Measurements from ENCODE around the gene MTHFSD. TPM values are rescaled to one million over a fixed set of nuclear protein-coding genes. Genes with fewer than 3 reads are reported as not detected.
A peak's percentile ranks its signal among the peaks of the same experiment; 100 is the strongest.

The MTHFSD gene
- total RNA-seq, 5 donors from 2014 or later (not counting 1 experiment from before 2014, with no cell fraction given): 18.0 to 39.6 (median 34.9) TPM

DNA sequence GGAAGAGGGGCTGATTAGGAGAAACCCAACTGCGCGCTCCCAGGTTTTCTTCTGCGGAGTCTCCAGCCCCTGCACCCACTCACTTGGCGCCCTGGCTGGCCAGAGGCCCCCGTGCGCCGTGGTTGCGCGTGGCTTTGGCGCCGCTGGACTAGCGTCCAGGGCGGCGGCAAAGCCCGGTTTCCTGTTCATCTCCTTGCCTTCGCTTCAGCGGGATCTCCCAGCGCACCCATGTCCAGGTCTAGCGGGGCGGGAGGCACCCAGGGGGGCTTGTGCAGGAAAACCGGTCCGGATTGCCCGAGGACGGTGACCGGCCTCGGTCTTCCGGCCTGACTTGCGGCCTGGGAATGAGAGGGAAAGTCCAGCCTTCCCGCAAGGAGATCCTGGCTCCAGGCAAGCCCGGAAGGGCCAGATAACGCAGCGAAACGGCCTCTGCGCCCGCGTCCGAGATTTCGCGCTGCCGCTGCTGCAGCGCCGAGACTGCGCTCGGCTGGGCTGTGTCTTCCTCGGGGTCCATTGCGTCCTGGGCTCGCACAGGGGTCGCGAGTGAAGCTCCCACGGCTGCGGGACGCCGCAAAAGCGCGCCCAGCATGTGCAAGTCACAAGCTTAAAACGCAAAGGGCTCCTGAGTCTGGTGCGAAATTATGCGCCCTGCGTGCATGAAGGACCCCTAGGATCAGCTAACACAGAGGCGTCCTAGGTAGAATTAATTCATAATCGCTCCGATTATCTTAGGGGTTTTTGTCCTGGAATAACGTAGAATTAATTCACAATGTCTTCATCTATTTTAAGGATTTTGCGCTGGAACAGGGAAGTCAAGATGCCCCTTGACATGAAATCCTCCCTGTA, 39.0 kb downstream of the MTHFSD start:
- ChIA-PET POLR2A (no interaction called here), CTCF (no interaction called here)
- Histone ChIP-seq H3K9me3 (no peaks in the 10 kb centered on the region), H3K36me3 (ENCODE audit: control insufficient read depth in 2 of 2, extremely low read depth in 1 of 2, insufficient read depth in 1 of 2, low read length in 1 of 2) (no peaks in the 10 kb centered on the region), H3K4me1 (ENCODE audit: control insufficient read depth in 1 of 2, extremely low read depth in 1 of 2, insufficient read depth in 2 of 2, low read length in 2 of 2) (peaks cover 0 to 13% of the 10 kb centered on the region in 2 experiments), H3K27me3 (replicated peaks in 1 of 2; ENCODE audit: control insufficient read depth in 2 of 2, extremely low read depth in 1 of 2, insufficient read depth in 2 of 2, low read length in 1 of 2) (peaks cover 17 to 89% of the 10 kb centered on the region in 2 experiments), H3K27ac (ENCODE audit: low read length) (no peak overlapping the region), H3K4me3 (ENCODE audit: control insufficient read depth in 1 of 2, extremely low read depth in 1 of 2, low read length in 1 of 2) (no peak overlapping the region)
- Mint-ChIP-seq H3K4me3 (no peak overlapping the region), H3K36me3 (no peaks in the 10 kb centered on the region), H3K27me3 (peaks cover 52 to 81% of the 10 kb centered on the region in 2 donors), H3K9me3 (no peaks in the 10 kb centered on the region), H3K27ac (no peak overlapping the region), H3K4me1 (peaks cover 17 to 25% (median 20%) of the 10 kb centered on the region in 3 donors)
- WGBS (ENCODE audit: insufficient coverage): 7% methylated on average over 55 of the region's 64 CpGs
- no peak for DNase-seq
- ATAC-seq (replicated peaks in 1 of 4): no peak

DNA sequence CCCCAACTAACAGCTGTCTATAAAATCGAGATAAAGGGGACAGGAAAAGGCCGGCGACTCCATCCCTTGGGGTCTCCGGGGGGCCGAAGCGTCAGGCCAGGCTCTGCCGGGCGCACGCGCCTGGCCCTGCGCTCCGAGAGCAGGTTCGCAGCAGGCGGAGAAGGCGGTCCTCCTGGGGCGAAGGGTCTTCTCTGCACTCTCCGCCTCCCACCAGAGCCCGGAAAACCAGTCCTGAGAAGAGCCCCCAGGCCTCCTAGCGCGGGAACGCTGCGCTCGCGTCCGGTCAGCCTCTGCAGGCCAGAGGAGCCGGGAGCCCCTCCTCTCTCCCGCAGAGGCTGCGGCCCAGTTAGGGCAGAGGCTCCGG, 39.6 kb downstream of the MTHFSD start:
- 9% methylated on average over 22 of the region's 29 CpGs for WGBS (ENCODE audit: insufficient coverage)
- H3K4me3 Mint-ChIP-seq: no peak overlapping the region
- ChIA-PET CTCF (interaction anchor here in 1 of 2 donors (0.6 kb wide), 1 partner anchor 103 kb away, joined by 3 read pairs; no protein-coding TSS in a partner anchor), POLR2A (no interaction called here)
- Histone ChIP-seq H3K36me3 (ENCODE audit: control insufficient read depth in 2 of 2, extremely low read depth in 1 of 2, insufficient read depth in 1 of 2, low read length in 1 of 2) (no peaks in the 10 kb centered on the region), H3K4me1 (ENCODE audit: control insufficient read depth in 1 of 2, extremely low read depth in 1 of 2, insufficient read depth in 2 of 2, low read length in 2 of 2) (peaks cover 0 to 17% of the 10 kb centered on the region in 2 experiments), H3K27ac (ENCODE audit: low read length) (no peak overlapping the region), H3K9me3 (no peaks in the 10 kb centered on the region), H3K27me3 (replicated peaks in 1 of 2; ENCODE audit: control insufficient read depth in 2 of 2, extremely low read depth in 1 of 2, insufficient read depth in 2 of 2, low read length in 1 of 2) (peaks cover 15 to 88% of the 10 kb centered on the region in 2 experiments), H3K4me3 (ENCODE audit: control insufficient read depth in 1 of 2, extremely low read depth in 1 of 2, low read length in 1 of 2) (no peak overlapping the region)
- no peaks in the 10 kb centered on the region for H3K9me3 Mint-ChIP-seq
- no peak for DNase-seq
- H3K4me1 Mint-ChIP-seq: peaks cover 19 to 28% (median 20%) of the 10 kb centered on the region in 3 donors
- ATAC-seq (replicated peaks in 1 of 4): no peak
- H3K36me3 Mint-ChIP-seq: no peaks in the 10 kb centered on the region
- H3K27ac Mint-ChIP-seq: no peak overlapping the region
- H3K27me3 Mint-ChIP-seq: peaks cover 52 to 83% of the 10 kb centered on the region in 2 donors

DNA sequence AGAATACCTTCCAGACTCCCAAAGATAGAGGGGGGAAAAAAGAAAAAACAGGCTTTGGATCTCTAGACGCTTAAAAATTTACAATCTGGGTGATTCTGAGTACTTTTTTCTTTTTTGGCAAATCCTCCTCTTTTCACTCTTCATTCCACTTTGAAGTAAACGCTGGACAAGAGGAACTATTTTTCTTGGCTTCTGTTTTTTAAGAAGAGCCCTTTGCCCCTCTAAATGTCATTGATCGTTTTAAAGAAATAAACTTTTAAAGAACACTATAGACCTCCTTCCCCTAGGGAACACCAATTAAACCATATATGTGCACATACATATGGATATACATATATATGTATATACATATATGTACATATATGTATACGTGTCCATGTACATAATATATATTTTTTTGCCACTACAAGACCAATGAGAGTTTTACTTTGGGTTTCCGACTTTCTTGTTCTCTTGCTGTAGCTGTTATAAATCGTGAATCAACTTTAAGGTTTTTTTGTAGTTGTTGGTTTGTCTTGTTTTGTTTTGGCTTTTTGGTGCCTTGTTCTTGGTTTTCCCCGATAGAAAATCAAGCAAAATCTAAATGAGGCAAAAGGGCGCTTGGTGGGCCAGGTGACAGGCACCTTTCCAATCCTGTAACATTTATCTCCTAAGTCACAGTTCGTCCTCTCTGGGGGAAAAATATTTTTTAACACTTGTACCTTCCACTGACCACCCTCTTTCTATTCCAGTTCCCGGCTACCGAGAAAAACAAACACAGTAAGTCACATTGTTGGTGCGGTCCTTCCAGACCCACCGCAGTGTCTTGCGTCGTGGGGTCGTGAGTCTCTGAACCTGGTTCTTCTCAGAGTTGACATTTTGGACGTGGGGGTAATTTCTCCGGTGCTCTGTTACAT, 40.3 kb downstream of the MTHFSD start:
- DNase-seq: no peak
- Histone ChIP-seq H3K4me1 (ENCODE audit: control insufficient read depth in 1 of 2, extremely low read depth in 1 of 2, insufficient read depth in 2 of 2, low read length in 2 of 2) (peaks cover 0 to 14% of the 10 kb centered on the region in 2 experiments), H3K36me3 (ENCODE audit: control insufficient read depth in 2 of 2, extremely low read depth in 1 of 2, insufficient read depth in 1 of 2, low read length in 1 of 2) (no peaks in the 10 kb centered on the region), H3K9me3 (no peaks in the 10 kb centered on the region), H3K27ac (ENCODE audit: low read length) (no peak overlapping the region), H3K27me3 (replicated peaks in 1 of 2; ENCODE audit: control insufficient read depth in 2 of 2, extremely low read depth in 1 of 2, insufficient read depth in 2 of 2, low read length in 1 of 2) (peaks cover 15 to 87% of the 10 kb centered on the region in 2 experiments), H3K4me3 (ENCODE audit: control insufficient read depth in 1 of 2, extremely low read depth in 1 of 2, low read length in 1 of 2) (no peak overlapping the region)
- ChIA-PET POLR2A (no interaction called here), CTCF (interaction anchor here in 1 of 2 donors (0.6 kb wide), 1 partner anchor 104 kb away, joined by 3 read pairs; no protein-coding TSS in a partner anchor)
- Mint-ChIP-seq H3K27me3 (peaks cover 52 to 77% of the 10 kb centered on the region in 2 donors), H3K36me3 (no peaks in the 10 kb centered on the region), H3K27ac (peak overlapping the region in 1 of 2 donors; percentile 32), H3K4me3 (no peak overlapping the region), H3K9me3 (no peaks in the 10 kb centered on the region), H3K4me1 (peaks cover 14 to 24% (median 14%) of the 10 kb centered on the region in 3 donors)
- 30% methylated on average over 2 of the region's 18 CpGs for WGBS (ENCODE audit: insufficient coverage)
- ATAC-seq (replicated peaks in 1 of 4): no peak

DNA sequence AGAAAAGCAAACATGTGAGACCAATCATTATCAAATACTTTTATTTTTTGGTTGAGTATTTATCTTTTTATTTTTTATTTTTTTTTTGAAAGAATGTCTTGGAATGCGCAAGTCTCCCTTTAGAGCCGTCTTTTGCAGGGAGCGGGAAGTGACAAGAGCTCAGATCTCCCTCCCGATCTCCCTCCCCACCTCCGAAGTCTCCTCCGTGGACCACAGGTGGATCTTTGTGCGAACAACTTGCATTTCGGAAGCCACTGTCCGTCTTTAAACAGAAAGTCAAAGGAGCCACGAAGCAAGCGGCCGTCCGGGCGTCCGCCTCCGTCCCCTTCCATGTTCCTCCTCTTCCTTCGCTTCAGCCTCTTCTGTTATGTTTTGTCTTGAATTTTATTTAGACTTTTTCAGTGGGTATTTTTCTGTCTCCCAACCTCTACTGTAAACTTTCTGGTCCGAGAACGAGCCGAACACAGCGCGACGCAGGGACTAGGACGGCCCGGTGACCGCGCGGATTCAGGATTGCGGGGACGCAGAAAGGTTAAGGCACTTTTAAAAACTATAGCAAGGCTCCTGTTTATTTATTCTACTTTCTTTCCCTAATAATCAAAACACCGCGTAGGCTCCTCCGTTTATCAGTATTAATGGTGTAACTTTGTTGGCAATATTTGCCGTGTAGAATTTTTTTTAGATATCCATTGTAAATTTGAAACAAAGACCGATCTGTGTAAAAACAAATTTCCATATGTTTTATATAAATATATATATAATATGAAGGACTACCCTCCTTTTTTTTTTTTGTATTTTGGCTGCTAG, 41.4 kb downstream of the MTHFSD start:
- Histone ChIP-seq H3K9me3 (no peaks in the 10 kb centered on the region), H3K4me1 (ENCODE audit: control insufficient read depth in 1 of 2, extremely low read depth in 1 of 2, insufficient read depth in 2 of 2, low read length in 2 of 2) (peaks cover 2 to 20% of the 10 kb centered on the region in 2 experiments), H3K36me3 (ENCODE audit: control insufficient read depth in 2 of 2, extremely low read depth in 1 of 2, insufficient read depth in 1 of 2, low read length in 1 of 2) (no peaks in the 10 kb centered on the region), H3K4me3 (ENCODE audit: control insufficient read depth in 1 of 2, extremely low read depth in 1 of 2, low read length in 1 of 2) (no peak overlapping the region), H3K27me3 (replicated peaks in 1 of 2; ENCODE audit: control insufficient read depth in 2 of 2, extremely low read depth in 1 of 2, insufficient read depth in 2 of 2, low read length in 1 of 2) (peaks cover 15 to 86% of the 10 kb centered on the region in 2 experiments), H3K27ac (ENCODE audit: low read length) (no peak overlapping the region)
- no peaks in the 10 kb centered on the region for H3K36me3 Mint-ChIP-seq
- peaks cover 5 to 21% (median 14%) of the 10 kb centered on the region in 3 donors for H3K4me1 Mint-ChIP-seq
- no peak for ATAC-seq (replicated peaks in 1 of 4)
- POLR2A ChIA-PET: no interaction called here
- H3K27me3 Mint-ChIP-seq: peaks cover 46 to 73% of the 10 kb centered on the region in 2 donors
- H3K27ac Mint-ChIP-seq: no peak overlapping the region
- H3K9me3 Mint-ChIP-seq: no peaks in the 10 kb centered on the region
- no peak for DNase-seq
- CTCF ChIA-PET: no interaction called here
- peak overlapping the region in 1 of 3 donors; percentile 24 for H3K4me3 Mint-ChIP-seq
- 6% methylated on average over 17 of the region's 35 CpGs for WGBS (ENCODE audit: insufficient coverage)

DNA sequence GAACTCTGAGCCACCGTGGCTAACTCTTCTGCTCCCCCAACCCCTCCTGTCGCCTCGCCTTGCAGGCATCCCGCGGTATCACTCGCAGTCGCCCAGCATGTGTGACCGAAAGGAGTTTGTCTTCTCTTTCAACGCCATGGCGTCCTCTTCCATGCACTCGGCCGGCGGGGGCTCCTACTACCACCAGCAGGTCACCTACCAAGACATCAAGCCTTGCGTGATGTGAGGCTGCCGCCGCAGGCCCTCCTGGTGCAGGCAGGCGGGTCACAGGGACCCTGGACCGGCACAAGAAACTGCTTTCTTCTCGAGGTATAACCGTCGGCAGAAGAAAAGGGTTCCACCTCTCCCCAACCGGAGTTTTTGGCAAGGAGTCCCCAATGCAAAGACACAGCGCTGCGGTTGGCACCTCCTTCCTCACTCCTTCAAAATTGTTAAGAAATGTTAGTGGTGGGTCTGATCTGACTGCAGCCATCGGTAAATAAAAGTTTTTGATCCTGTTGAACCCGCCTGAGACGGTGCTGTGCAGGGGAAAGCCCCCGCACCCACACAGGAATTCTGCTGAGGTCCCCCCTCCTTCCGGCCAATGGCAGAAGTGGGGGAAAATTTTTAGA, 42.1 kb downstream of the MTHFSD start:
- Mint-ChIP-seq H3K9me3 (no peaks in the 10 kb centered on the region), H3K27ac (no peak overlapping the region), H3K36me3 (no peaks in the 10 kb centered on the region), H3K27me3 (peaks cover 42 to 67% of the 10 kb centered on the region in 2 donors), H3K4me1 (peaks cover 6 to 22% (median 15%) of the 10 kb centered on the region in 3 donors), H3K4me3 (no peak overlapping the region)
- no peaks in the 10 kb centered on the region for H3K36me3 ChIP-seq (ENCODE audit: control insufficient read depth in 2 of 2, extremely low read depth in 1 of 2, insufficient read depth in 1 of 2, low read length in 1 of 2)
- WGBS (ENCODE audit: insufficient coverage): 14% methylated on average over 16 of the region's 29 CpGs
- H3K4me1 ChIP-seq (ENCODE audit: control insufficient read depth in 1 of 2, extremely low read depth in 1 of 2, insufficient read depth in 2 of 2, low read length in 2 of 2): peaks cover 2 to 23% of the 10 kb centered on the region in 2 experiments
- DNase-seq (no peak), ATAC-seq (replicated peaks in 1 of 4) (no peak)
- H3K27me3 ChIP-seq (replicated peaks in 1 of 2; ENCODE audit: control insufficient read depth in 2 of 2, extremely low read depth in 1 of 2, insufficient read depth in 2 of 2, low read length in 1 of 2): peaks cover 10 to 84% of the 10 kb centered on the region in 2 experiments
- no peak overlapping the region for H3K4me3 ChIP-seq (ENCODE audit: control insufficient read depth in 1 of 2, extremely low read depth in 1 of 2, low read length in 1 of 2)
- CTCF ChIA-PET: no interaction called here
- no peak overlapping the region for H3K27ac ChIP-seq (ENCODE audit: low read length)
- H3K9me3 ChIP-seq: no peaks in the 10 kb centered on the region
- POLR2A ChIA-PET: no interaction called here
